Left colon (tissue), 2 donors: ENCODE data around the gene SLC35G3. TPM values are rescaled to one million over a fixed set of nuclear protein-coding genes. Genes with fewer than 3 reads are reported as not detected.

Experiments
- ATAC-seq: fragments of 200-7000 bp; cut with Tn5 transposase; one replicate; pipeline ENCODE4 v1.9.1; 2020; ENCODE audit warnings: mild to moderate bottlenecking, moderate library complexity
- DNase-seq, 2 donors: peaks; one replicate each; pipeline ENCODE4 v3.0.0-alpha.2; 2020
- intact Hi-C, 2 donors: fragments of 100-400 bp; cut with DNase I in 1 of 2; cut with micrococcal nuclease in 1 of 2; formaldehyde crosslinking; loops; one replicate each; pipeline versions ENCODE4 v1.11.2 to v1.14.0; 2022; cut with DNase I, micrococcal nuclease
- total RNA-seq, 2 donors: library from RNA; stranded (reverse); fragmentation: NEBNext Ultra II Directional; extraction: Animal tissue kit (Norgen Biotek cat#: 25700); gene quantifications; one replicate each; pipeline ENCODE4 v1.2.1, GENCODE V29; 2021
- donor health status: DM: no; HTN: no; CAD: no.
- donor health status: DM: yes; HTN: yes; CAD: no.

The SLC35G3 gene
- total RNA-seq, 2 donors from 2014 or later: not detected

GRCh38 chr17:35147375-35147905, 46.8 kb downstream of the SLC35G3 start, which contains the start of gene UNC45B:
Gene UNC45B, plus strand, starts transcription at chr17:35147817. Its CDS starts 447 bp downstream, at chr17:35148264.
- DNase-seq (no peak), ATAC-seq (no peak)
- intact Hi-C loops: no loop called here

GRCh38 chr17:35146214-35146833, 47.9 kb downstream of the SLC35G3 start:
- ATAC-seq (no peak), DNase-seq (no peak)
- intact Hi-C loops: no loop called here

- DNase-seq (no peak), ATAC-seq (no peak)
- intact Hi-C loops: no loop called here
Measured at GRCh38 chr17:35144840-35145239, 49.4 kb downstream of the SLC35G3 start.

Other genes with a start within 250 kb of the SLC35G3 start
- gene CCT6B, start 232.9 kb downstream of the SLC35G3 start, total RNA-seq: 1 to 10 TPM in 1 of 2 donors, under 1 TPM in 1; 0.89 to 1.8 TPM
- 10 to 100 TPM; 14.4 to 15.1 TPM for gene ZNF830, start 232.9 kb downstream of the SLC35G3 start, total RNA-seq
- gene LIG3, start 213.9 kb downstream of the SLC35G3 start, total RNA-seq: 10 to 100 TPM; 30.2 to 42.5 TPM
- gene RFFL, start 130.7 kb downstream of the SLC35G3 start, total RNA-seq: 10 to 100 TPM; 53.4 to 60.8 TPM
- 1 to 10 TPM; 8.8 to 8.9 TPM for gene RAD51D, start 74.5 kb downstream of the SLC35G3 start, total RNA-seq
- not detected for gene FNDC8, start 72.8 kb downstream of the SLC35G3 start, total RNA-seq
- 10 to 100 TPM in 1 of 2 donors, 1 to 10 TPM in 1; 7.8 to 10.5 TPM for gene NLE1, start 52.1 kb downstream of the SLC35G3 start, total RNA-seq
- gene UNC45B, start 46.6 kb downstream of the SLC35G3 start, total RNA-seq: not detected
- 10 to 100 TPM in 1 of 2 donors, 1 to 10 TPM in 1; 7.7 to 12.8 TPM for gene SLFN5, start 48.7 kb upstream of the SLC35G3 start, total RNA-seq
- 1 to 10 TPM; 3.7 to 7.7 TPM for gene SLFN11, start 179.2 kb upstream of the SLC35G3 start, total RNA-seq
- 1 to 10 TPM; 2.8 to 3.8 TPM for gene SLFN12, start 238.1 kb upstream of the SLC35G3 start, total RNA-seq